Spinal cord (tissue), 10 donors: Measurements from ENCODE around the gene RIMKLB. TPM values are rescaled to one million over a fixed set of nuclear protein-coding genes. Genes with fewer than 3 reads are reported as not detected.
"Not testable (repeated sequence)": the region's sequence is repeated elsewhere in the genome, so short reads cannot be mapped to it uniquely, and the experiment has no call there.

ENCODE experiments used
- DNase-seq, 6 donors: peaks; one replicate each; pipeline versions ENCODE4 v3.0.0 to v3.0.0-alpha.2; 2013 to 2015; ENCODE audit warnings: low spot score in 6 of 6, low read depth in 4 of 6
- H3K27ac ChIP-seq: one replicate; pipeline ENCODE4 v1.5.1; 2013; ENCODE audit warnings: low read depth, low read length, control low read depth
- H3K27me3 ChIP-seq: one replicate; pipeline ENCODE4 v1.6.1; 2013; ENCODE audit warnings: low read length; ENCODE audit not compliant: control insufficient read depth, insufficient read depth
- H3K36me3 ChIP-seq: one replicate; pipeline ENCODE4 v1.6.1; 2013; ENCODE audit warnings: low read length; ENCODE audit not compliant: control insufficient read depth, insufficient read depth
- H3K4me1 ChIP-seq: one replicate; pipeline ENCODE4 v1.6.1; 2013; ENCODE audit warnings: low read length; ENCODE audit not compliant: control insufficient read depth, insufficient read depth
- H3K4me3 ChIP-seq: one replicate; pipeline ENCODE4 v1.5.1; 2013; ENCODE audit warnings: low read depth, low read length, control low read depth
- H3K9me3 ChIP-seq: one replicate; pipeline ENCODE4 v1.6.1; 2013; ENCODE audit warnings: low read length; ENCODE audit not compliant: control insufficient read depth, insufficient read depth
- WGBS: methylation state at CpG from one replicate; pipeline ENCODE4 v1.1.5; 2013; ENCODE audit warnings: missing lambda C conversion rate; ENCODE audit not compliant: insufficient coverage; 5-methylcytosine and 5-hydroxymethylcytosine counted together
- polyA plus RNA-seq, 2 donors: library from polyadenylated mRNA; unstranded; fragments of 120-200 nt; gene quantifications; one replicate each; pipeline ENCODE4 v1.2.1, GENCODE V29; 2013; ENCODE audit not compliant: insufficient read length in 2 of 2
- total RNA-seq, 2 donors: library from RNA; depleted of rRNA in 1 of 2; stranded (reverse); fragments of 120-200 nt in 1 of 2; fragments of >200 nt in 1 of 2; gene quantifications; one replicate each; pipeline versions ENCODE4 v1.2.3 to v1.2.4, GENCODE V29; 2013 to 2014
- donor health status: healthy.

The RIMKLB gene
- total and polyA plus RNA-seq, 4 donors = 107 to 203 (median 146) TPM

- no CpG with 5 or more reads among the region's 3 CpGs for WGBS
Observed at GRCh38 chr12:8801213-8801612, 103.4 kb downstream of the RIMKLB start.

DNA sequence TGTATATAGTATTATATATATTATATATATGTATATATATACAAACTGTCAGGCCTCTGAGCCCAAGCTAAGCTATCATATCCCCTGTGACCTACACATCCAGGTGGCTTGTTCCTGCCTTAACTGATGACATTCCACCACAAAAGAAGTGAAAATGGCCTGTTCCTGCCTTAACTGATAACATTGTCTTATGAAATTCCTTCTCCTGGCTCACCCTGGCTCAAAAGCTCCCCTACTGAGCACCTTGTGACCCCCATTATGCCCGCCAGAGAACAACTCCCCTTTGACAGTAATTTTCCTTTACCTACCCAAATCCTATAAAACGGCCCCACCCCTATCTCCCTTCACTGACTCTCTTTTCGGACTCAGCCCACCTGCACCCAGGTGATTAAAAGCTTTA is 107.0 kb downstream of the RIMKLB start:
- H3K4me3 ChIP-seq, H3K27me3 ChIP-seq, H3K36me3 ChIP-seq, H3K27ac ChIP-seq, H3K9me3 ChIP-seq, H3K4me1 ChIP-seq, DNase-seq: not testable (repeated sequence)
- WGBS = no CpG with 5 or more reads among the region's 3 CpGs

More at GRCh38 chr12:8801213-8801612, 103.4 kb downstream of the RIMKLB start:
- H3K27me3 ChIP-seq, DNase-seq, H3K27ac ChIP-seq, H3K4me1 ChIP-seq, H3K4me3 ChIP-seq, H3K9me3 ChIP-seq, H3K36me3 ChIP-seq: not testable (repeated sequence)

DNA sequence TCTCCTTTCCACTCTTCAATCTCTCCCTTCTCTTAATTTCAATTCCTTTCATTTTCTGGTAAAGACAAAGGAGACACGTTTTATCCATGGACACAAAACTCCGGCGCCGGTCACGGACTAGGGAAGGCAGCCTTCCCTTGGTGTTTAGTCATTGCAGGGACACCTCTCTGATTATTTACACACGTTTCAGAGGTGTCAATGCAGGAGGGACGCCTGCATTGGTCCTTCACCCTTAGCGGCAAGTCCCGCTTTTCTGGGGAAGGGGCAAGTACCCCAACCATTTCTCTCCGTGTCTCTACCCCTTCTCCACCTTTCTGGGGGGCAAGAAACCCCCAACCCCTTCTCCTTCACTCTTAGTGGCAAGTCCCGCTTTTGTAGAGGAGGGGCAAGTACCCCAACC is 107.7 kb downstream of the RIMKLB start:
- H3K27me3 ChIP-seq, H3K4me3 ChIP-seq, H3K36me3 ChIP-seq, H3K4me1 ChIP-seq, H3K27ac ChIP-seq, H3K9me3 ChIP-seq, DNase-seq: not testable (repeated sequence)
- WGBS = 96% methylated on average over 9 of the region's 11 CpGs

GRCh38 chr12:8807084-8807483 is 109.3 kb downstream of the RIMKLB start:
- not testable (repeated sequence) for H3K27ac ChIP-seq, H3K36me3 ChIP-seq, DNase-seq, H3K4me1 ChIP-seq, H3K9me3 ChIP-seq, H3K4me3 ChIP-seq, H3K27me3 ChIP-seq
- 82% methylated on average over 11 of the region's 11 CpGs for WGBS

GRCh38 chr12:8810112-8810511 is 112.3 kb downstream of the RIMKLB start:
- DNase-seq, H3K27me3 ChIP-seq, H3K9me3 ChIP-seq, H3K4me1 ChIP-seq, H3K36me3 ChIP-seq, H3K4me3 ChIP-seq, H3K27ac ChIP-seq: not testable (repeated sequence)
- WGBS = 63% methylated on average over 6 of the region's 7 CpGs

DNA sequence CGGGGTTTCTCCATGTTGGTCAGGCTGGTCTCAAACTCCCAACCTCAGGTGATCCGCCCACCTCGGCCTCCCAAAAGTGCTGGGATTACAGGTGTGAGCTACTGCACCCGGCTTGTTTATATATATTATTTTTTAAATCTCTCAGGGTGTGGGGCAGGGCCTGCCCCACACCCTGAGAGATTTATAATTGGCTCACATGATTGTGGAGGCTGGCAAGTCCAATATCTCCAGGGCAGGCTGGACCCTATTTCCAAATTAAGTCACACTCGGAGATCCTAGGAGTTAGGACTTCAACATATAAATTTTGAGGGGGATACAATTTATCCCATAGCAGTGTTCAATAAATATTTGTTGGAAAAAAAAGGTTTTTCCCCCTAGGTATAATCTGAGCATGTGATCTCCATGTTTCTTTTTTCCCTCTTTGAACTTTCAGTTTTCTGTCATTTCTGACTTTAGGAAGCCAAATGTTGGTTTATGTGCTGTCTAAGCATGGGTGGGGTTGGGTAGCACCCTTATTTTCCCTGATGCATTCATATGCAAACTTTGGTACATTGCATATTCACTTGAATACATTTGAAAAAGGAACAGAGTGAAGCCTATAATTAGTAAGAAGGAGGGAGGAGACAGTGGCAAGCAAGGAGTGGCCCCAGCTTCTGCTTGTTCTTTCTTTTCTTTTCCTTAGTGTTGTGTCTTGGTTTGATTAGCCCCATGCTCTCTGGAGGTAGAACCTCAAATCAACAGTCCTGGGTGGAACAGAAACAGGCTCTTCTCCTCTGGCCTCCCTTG is 116.0 kb downstream of the RIMKLB start:
- WGBS = no CpG with 5 or more reads among the region's 5 CpGs
- H3K27ac ChIP-seq = no peak overlapping the region
- H3K9me3 ChIP-seq = no peaks in the 10 kb centered on the region
- H3K27me3 ChIP-seq = no peaks in the 10 kb centered on the region
- DNase-seq = no peak
- no peak overlapping the region for H3K4me3 ChIP-seq
- no peaks in the 10 kb centered on the region for H3K36me3 ChIP-seq
- no peaks in the 10 kb centered on the region for H3K4me1 ChIP-seq

GRCh38 chr12:8816448-8817050 is 118.8 kb downstream of the RIMKLB start:
- 100% methylated on average over 1 of the region's 3 CpGs for WGBS
- H3K9me3 ChIP-seq = no peaks in the 10 kb centered on the region

GRCh38 chr12:8817856-8818255 is 120.1 kb downstream of the RIMKLB start:
- Histone ChIP-seq H3K4me1 (peaks cover 8% of the 10 kb centered on the region), H3K4me3 (no peak overlapping the region), H3K27me3 (no peaks in the 10 kb centered on the region), H3K9me3 (no peaks in the 10 kb centered on the region), H3K27ac (no peak overlapping the region), H3K36me3 (no peaks in the 10 kb centered on the region)
- no CpG with 5 or more reads among the region's 1 CpG for WGBS
- no peak for DNase-seq

More at GRCh38 chr12:8816448-8817050, 118.8 kb downstream of the RIMKLB start:
- Histone ChIP-seq H3K4me3 (no peak overlapping the region), H3K27me3 (no peaks in the 10 kb centered on the region), H3K27ac (no peak overlapping the region), H3K36me3 (no peaks in the 10 kb centered on the region), H3K4me1 (no peaks in the 10 kb centered on the region)
- no peak for DNase-seq

GRCh38 chr12:8818526-8818925 is 120.7 kb downstream of the RIMKLB start:
- Histone ChIP-seq H3K36me3 (no peaks in the 10 kb centered on the region), H3K27ac (no peak overlapping the region), H3K27me3 (no peaks in the 10 kb centered on the region), H3K4me1 (peaks cover 8% of the 10 kb centered on the region), H3K4me3 (no peak overlapping the region), H3K9me3 (no peaks in the 10 kb centered on the region)
- 94% methylated on average over 2 of the region's 2 CpGs for WGBS
- DNase-seq = no peak

DNA sequence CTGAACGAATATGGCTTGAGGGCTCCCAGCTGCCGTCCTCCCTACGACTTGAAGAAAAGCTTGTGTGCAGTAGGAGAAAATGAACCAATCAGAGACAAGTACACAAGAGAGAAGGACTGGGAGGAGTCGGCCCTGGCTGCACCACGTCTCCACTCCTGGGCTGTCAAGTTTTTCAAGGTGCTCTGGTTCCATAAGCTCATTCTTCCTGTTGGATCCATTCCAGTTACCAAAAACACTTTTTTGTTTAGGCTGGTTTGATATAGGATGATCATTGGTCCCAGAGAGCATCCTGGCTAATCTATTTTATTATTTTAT is 121.8 kb downstream of the RIMKLB start:
- Histone ChIP-seq H3K27ac (no peak overlapping the region), H3K27me3 (no peaks in the 10 kb centered on the region), H3K4me3 (no peak overlapping the region), H3K9me3 (no peaks in the 10 kb centered on the region), H3K36me3 (no peaks in the 10 kb centered on the region), H3K4me1 (peaks cover 8% of the 10 kb centered on the region)
- no peak for DNase-seq
- WGBS = 52% methylated on average over 3 of the region's 5 CpGs
